ENCODE results near the gene RPL7A. TPM values are rescaled to one million over a fixed set of nuclear protein-coding genes. Genes with fewer than 3 reads are reported as not detected.
A peak's percentile ranks its signal among the peaks of the same experiment; 100 is the strongest.

The RPL7A gene
- total and polyA plus RNA-seq, 2 donors from 2014 or later, result 1,502 to 2,097 TPM

GRCh38 chr9:133348718-133349573 is 928 bp downstream of the RPL7A start:
- H3K9me3 ChIP-seq (ENCODE audit: control insufficient read depth in 2 of 3, insufficient read depth in 1 of 3, low read length in 3 of 3), result no peaks in the 10 kb centered on the region
- DNase-seq (no peak), FAIRE-seq (no peak)
- H3K27ac ChIP-seq (ENCODE audit: low read depth in 2 of 2, low read length in 2 of 2), result peak overlapping the region; percentile 84 to 96
- intact Hi-C loops (cut with DNase I), result no loop called here
- peak overlapping the region; percentile 76 to 99 (median 93) for H3K4me3 ChIP-seq (ENCODE audit: low read length in 3 of 3)
- TF ChIP-seq CTCF (IDR thresholded peaks at IDR 0.05; ENCODE audit: borderline replicate concordance, extremely low read depth, insufficient read depth), result no peak
- H3K4me1 ChIP-seq (ENCODE audit: control insufficient read depth in 2 of 3, insufficient read depth in 2 of 3, low read depth in 1 of 3, low read length in 3 of 3), result peaks cover 4 to 19% (median 5%) of the 10 kb centered on the region in 3 donors
- no peaks in the 10 kb centered on the region for H3K27me3 ChIP-seq (ENCODE audit: control insufficient read depth, insufficient read depth, low read length)
- H3K36me3 ChIP-seq (ENCODE audit: control insufficient read depth in 2 of 3, insufficient read depth in 3 of 3, low read length in 3 of 3), result peaks cover 10 to 50% (median 29%) of the 10 kb centered on the region in 3 donors
- peak overlapping the region; percentile 91 to 99 (median 92) for H3K9ac ChIP-seq (ENCODE audit: low read length in 3 of 3)

- H3K36me3 ChIP-seq (ENCODE audit: control insufficient read depth in 2 of 3, insufficient read depth in 3 of 3, low read length in 3 of 3), result peaks cover 10 to 41% (median 29%) of the 10 kb centered on the region in 3 donors
- no peaks in the 10 kb centered on the region for H3K27me3 ChIP-seq (ENCODE audit: control insufficient read depth, insufficient read depth, low read length)
- peaks cover 4 to 22% (median 5%) of the 10 kb centered on the region in 3 donors for H3K4me1 ChIP-seq (ENCODE audit: control insufficient read depth in 2 of 3, insufficient read depth in 2 of 3, low read depth in 1 of 3, low read length in 3 of 3)
- no peaks in the 10 kb centered on the region for H3K9me3 ChIP-seq (ENCODE audit: control insufficient read depth in 2 of 3, insufficient read depth in 1 of 3, low read length in 3 of 3)
- no peak overlapping the region for H3K4me3 ChIP-seq (ENCODE audit: low read length in 3 of 3)
- no peak overlapping the region for H3K9ac ChIP-seq (ENCODE audit: low read length in 3 of 3)
- intact Hi-C loops (cut with DNase I), result no loop called here
- TF ChIP-seq CTCF (IDR thresholded peaks at IDR 0.05; ENCODE audit: borderline replicate concordance, extremely low read depth, insufficient read depth), result no peak
- no peak overlapping the region for H3K27ac ChIP-seq (ENCODE audit: low read depth in 2 of 2, low read length in 2 of 2)
- DNase-seq, result peak in 1 of 5 donors; percentile 27
- no peak for FAIRE-seq
These were observed 2.1 kb downstream of the RPL7A start for GRCh38 chr9:133349965-133350616.

GRCh38 chr9:133351526-133351907 is 3.5 kb downstream of the RPL7A start:
- no peaks in the 10 kb centered on the region for H3K9me3 ChIP-seq (ENCODE audit: control insufficient read depth in 2 of 3, insufficient read depth in 1 of 3, low read length in 3 of 3)
- no peak for FAIRE-seq
- no peak overlapping the region for H3K4me3 ChIP-seq (ENCODE audit: low read length in 3 of 3)
- peaks cover 3 to 23% (median 4%) of the 10 kb centered on the region in 3 donors for H3K4me1 ChIP-seq (ENCODE audit: control insufficient read depth in 2 of 3, insufficient read depth in 2 of 3, low read depth in 1 of 3, low read length in 3 of 3)
- intact Hi-C loops (cut with DNase I), result no loop called here
- no peak overlapping the region for H3K27ac ChIP-seq (ENCODE audit: low read depth in 2 of 2, low read length in 2 of 2)
- DNase-seq, result peak in 1 of 5 donors; percentile 8
- H3K27me3 ChIP-seq (ENCODE audit: control insufficient read depth, insufficient read depth, low read length), result no peaks in the 10 kb centered on the region
- H3K36me3 ChIP-seq (ENCODE audit: control insufficient read depth in 2 of 3, insufficient read depth in 3 of 3, low read length in 3 of 3), result peaks cover 10 to 35% (median 25%) of the 10 kb centered on the region in 3 donors
- H3K9ac ChIP-seq (ENCODE audit: low read length in 3 of 3), result no peak overlapping the region
- TF ChIP-seq CTCF (IDR thresholded peaks at IDR 0.05; ENCODE audit: borderline replicate concordance, extremely low read depth, insufficient read depth), result no peak

Measured in kidney (tissue), 14 donors.